ENCODE data around the gene JARID2.
A peak's percentile ranks its signal among the peaks of the same experiment; 100 is the strongest.

Gene JARID2

DNA sequence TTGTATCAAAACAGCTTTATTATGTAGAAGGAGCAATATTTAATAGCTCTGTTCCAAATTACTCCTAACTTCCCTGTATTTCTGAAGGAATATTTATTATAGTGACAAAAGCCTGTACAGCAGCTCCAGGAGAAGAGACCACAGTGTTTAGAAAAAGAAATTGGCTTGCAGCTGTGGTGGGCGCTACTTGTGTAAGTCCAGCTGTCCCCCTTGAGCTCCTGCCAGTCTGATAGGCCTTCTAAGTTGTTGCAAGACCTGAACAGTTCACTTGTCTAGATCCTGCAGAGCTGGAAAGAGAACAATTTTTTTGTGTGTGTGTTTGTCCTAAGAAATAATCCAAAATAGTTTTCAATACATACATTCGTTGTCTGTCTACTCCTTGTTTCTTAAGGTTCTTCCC, 86.6 kb downstream of the JARID2 start:
- no peaks in the 10 kb centered on the region for H3K9me3 ChIP-seq (replicated peaks; ENCODE audit: insufficient read depth, low read length)
- H3K9ac ChIP-seq (ENCODE audit: low read length) = no peak overlapping the region
- peak overlapping the region; percentile 77 for H3K4me2 ChIP-seq (ENCODE audit: low read depth, low read length)
- H3K4me3 ChIP-seq (ENCODE audit: low read length) = no peak overlapping the region; the same call in 1 of the 2 replicates
- no peaks in the 10 kb centered on the region for H4K20me1 ChIP-seq (ENCODE audit: insufficient read depth, low read length)
- peaks cover 20% of the 10 kb centered on the region; the same call in 1 of the 2 replicates for H3K4me1 ChIP-seq (ENCODE audit: low read length)
- H3K27ac ChIP-seq (ENCODE audit: low read length) = no peak overlapping the region; the same call in 1 of the 2 replicates
- peaks cover 6% of the 10 kb centered on the region; the same call in 1 of the 2 replicates for H3F3A ChIP-seq (ENCODE audit: insufficient read depth, low read length)
- no peaks in the 10 kb centered on the region for H3K36me3 ChIP-seq (replicated peaks; ENCODE audit: insufficient read depth, low read length)
- H3K79me2 ChIP-seq (ENCODE audit: low read length) = peaks cover 93% of the 10 kb centered on the region
- H3K27me3 ChIP-seq (replicated peaks; ENCODE audit: insufficient read depth, low read length) = no peaks in the 10 kb centered on the region
- no peak for DNase-seq
- H3K9me2 ChIP-seq (replicated peaks; ENCODE audit: insufficient read depth, low read length) = no peaks in the 10 kb centered on the region
- no peak overlapping the region for H2AFZ ChIP-seq (ENCODE audit: low read length)
- no peak for TF ChIP-seq EZH2 (optimal IDR thresholded peaks at IDR 0.05; ENCODE audit: low read depth, low read length)
- TF ChIP-seq EZH2phosphoT487 (IDR thresholded peaks at IDR 0.05; ENCODE audit: low read length) = no peak
- TF ChIP-seq, protein P1, sequence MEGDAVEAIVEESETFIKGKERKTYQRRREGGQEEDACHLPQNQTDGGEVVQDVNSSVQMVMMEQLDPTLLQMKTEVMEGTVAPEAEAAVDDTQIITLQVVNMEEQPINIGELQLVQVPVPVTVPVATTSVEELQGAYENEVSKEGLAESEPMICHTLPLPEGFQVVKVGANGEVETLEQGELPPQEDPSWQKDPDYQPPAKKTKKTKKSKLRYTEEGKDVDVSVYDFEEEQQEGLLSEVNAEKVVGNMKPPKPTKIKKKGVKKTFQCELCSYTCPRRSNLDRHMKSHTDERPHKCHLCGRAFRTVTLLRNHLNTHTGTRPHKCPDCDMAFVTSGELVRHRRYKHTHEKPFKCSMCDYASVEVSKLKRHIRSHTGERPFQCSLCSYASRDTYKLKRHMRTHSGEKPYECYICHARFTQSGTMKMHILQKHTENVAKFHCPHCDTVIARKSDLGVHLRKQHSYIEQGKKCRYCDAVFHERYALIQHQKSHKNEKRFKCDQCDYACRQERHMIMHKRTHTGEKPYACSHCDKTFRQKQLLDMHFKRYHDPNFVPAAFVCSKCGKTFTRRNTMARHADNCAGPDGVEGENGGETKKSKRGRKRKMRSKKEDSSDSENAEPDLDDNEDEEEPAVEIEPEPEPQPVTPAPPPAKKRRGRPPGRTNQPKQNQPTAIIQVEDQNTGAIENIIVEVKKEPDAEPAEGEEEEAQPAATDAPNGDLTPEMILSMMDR (IDR thresholded peaks at IDR 0.05; ENCODE audit: low read length) = no peak

DNA sequence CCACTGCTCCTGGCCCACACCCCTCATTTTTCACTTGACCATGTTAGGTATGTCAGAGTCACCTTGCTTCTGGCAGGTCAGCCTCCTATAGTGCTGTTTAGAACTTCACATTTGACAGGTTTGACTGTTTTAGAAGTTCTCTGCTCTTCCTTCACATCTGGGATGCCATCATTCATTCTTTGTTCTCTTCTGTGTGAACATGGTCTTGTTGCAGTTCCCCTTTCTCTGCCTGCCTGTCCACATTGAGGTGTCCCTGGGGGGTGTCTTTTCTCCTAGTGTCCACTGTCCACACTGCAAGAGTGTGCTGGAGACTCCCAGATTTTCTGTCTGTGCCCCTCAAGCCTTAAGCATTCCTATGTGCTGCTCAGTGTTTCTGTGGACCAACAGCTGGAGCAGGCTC, 89.5 kb downstream of the JARID2 start:
- no peaks in the 10 kb centered on the region for H3K36me3 ChIP-seq (replicated peaks; ENCODE audit: insufficient read depth, low read length)
- peaks cover 91% of the 10 kb centered on the region for H3K79me2 ChIP-seq (ENCODE audit: low read length)
- H2AFZ ChIP-seq (ENCODE audit: low read length) = no peak overlapping the region
- no peak overlapping the region for H3K4me2 ChIP-seq (ENCODE audit: low read depth, low read length)
- no peak overlapping the region for H3K9ac ChIP-seq (ENCODE audit: low read length)
- TF ChIP-seq, protein P1 (IDR thresholded peaks at IDR 0.05; ENCODE audit: low read length) = no peak
- no peak for TF ChIP-seq EZH2phosphoT487 (IDR thresholded peaks at IDR 0.05; ENCODE audit: low read length)
- TF ChIP-seq EZH2 (optimal IDR thresholded peaks at IDR 0.05; ENCODE audit: low read depth, low read length) = no peak
- no peaks in the 10 kb centered on the region for H3K9me3 ChIP-seq (replicated peaks; ENCODE audit: insufficient read depth, low read length)
- H3F3A ChIP-seq (ENCODE audit: insufficient read depth, low read length) = peaks cover 6% of the 10 kb centered on the region; the same call in 1 of the 2 replicates
- no peak for DNase-seq
- H3K4me1 ChIP-seq (ENCODE audit: low read length) = peaks cover 17% of the 10 kb centered on the region
- H3K4me3 ChIP-seq (ENCODE audit: low read length) = no peak overlapping the region
- H3K9me2 ChIP-seq (replicated peaks; ENCODE audit: insufficient read depth, low read length) = no peaks in the 10 kb centered on the region
- H3K27ac ChIP-seq (ENCODE audit: low read length) = no peak overlapping the region
- H3K27me3 ChIP-seq (replicated peaks; ENCODE audit: insufficient read depth, low read length) = no peaks in the 10 kb centered on the region
- peaks cover 6% of the 10 kb centered on the region; the same call in 1 of the 2 replicates for H4K20me1 ChIP-seq (ENCODE audit: insufficient read depth, low read length)

DNA sequence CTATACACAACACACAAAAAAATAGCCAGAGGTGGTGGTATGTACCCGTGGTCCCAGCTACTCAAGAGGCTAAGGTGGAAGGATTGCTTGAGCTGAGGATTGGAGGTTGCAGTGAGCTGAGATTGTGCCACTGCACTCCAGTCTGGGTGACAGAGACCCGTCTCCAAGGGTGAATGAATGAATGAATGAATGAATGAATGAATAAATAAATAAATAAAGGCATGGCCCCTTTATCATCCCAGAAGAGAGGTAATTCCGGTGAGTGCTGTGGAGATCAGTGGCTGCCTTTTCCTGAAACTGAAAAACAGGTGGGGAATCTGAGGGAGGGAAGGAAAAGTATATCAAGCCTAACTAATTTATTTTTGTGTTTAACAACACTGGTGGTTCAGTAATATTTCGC, 90.0 kb downstream of the JARID2 start:
- TF ChIP-seq EZH2phosphoT487 (IDR thresholded peaks at IDR 0.05; ENCODE audit: low read length) (no peak), EZH2 (optimal IDR thresholded peaks at IDR 0.05; ENCODE audit: low read depth, low read length) (no peak)
- TF ChIP-seq, protein P1 (IDR thresholded peaks at IDR 0.05; ENCODE audit: low read length) = no peak
- H3K36me3 ChIP-seq (replicated peaks; ENCODE audit: insufficient read depth, low read length) = no peaks in the 10 kb centered on the region
- no peaks in the 10 kb centered on the region for H3K9me3 ChIP-seq (replicated peaks; ENCODE audit: insufficient read depth, low read length)
- H4K20me1 ChIP-seq (ENCODE audit: insufficient read depth, low read length) = peaks cover 9% of the 10 kb centered on the region; the same call in 1 of the 2 replicates
- no peak overlapping the region for H3K27ac ChIP-seq (ENCODE audit: low read length)
- H3K9me2 ChIP-seq (replicated peaks; ENCODE audit: insufficient read depth, low read length) = no peaks in the 10 kb centered on the region
- H3K4me3 ChIP-seq (ENCODE audit: low read length) = no peak overlapping the region
- peaks cover 90% of the 10 kb centered on the region for H3K79me2 ChIP-seq (ENCODE audit: low read length)
- peaks cover 17% of the 10 kb centered on the region for H3K4me1 ChIP-seq (ENCODE audit: low read length)
- no peak overlapping the region for H3K9ac ChIP-seq (ENCODE audit: low read length)
- no peak overlapping the region for H3K4me2 ChIP-seq (ENCODE audit: low read depth, low read length)
- H2AFZ ChIP-seq (ENCODE audit: low read length) = no peak overlapping the region
- H3F3A ChIP-seq (ENCODE audit: insufficient read depth, low read length) = peaks cover 6% of the 10 kb centered on the region; the same call in 1 of the 2 replicates
- H3K27me3 ChIP-seq (replicated peaks; ENCODE audit: insufficient read depth, low read length) = no peaks in the 10 kb centered on the region
- no peak for DNase-seq
